Progenitor cell of endocrine pancreas (in vitro differentiated cells): ENCODE measurements around the gene SHROOM2. TPM values are rescaled to one million over a fixed set of nuclear protein-coding genes. Genes with fewer than 3 reads are reported as not detected.

Experiments
- DNase-seq: peaks from one replicate; pipeline ENCODE4 v3.0.0; 2021; ENCODE audit warnings: low spot score; ENCODE audit not compliant: unreplicated experiment
- H3K27ac Mint-ChIP-seq: 2 replicates; pipeline ENCODE4 v1.8.0; 2021; ENCODE audit warnings: mild to moderate bottlenecking, moderate library complexity, mixed read lengths
- H3K27me3 Mint-ChIP-seq: 2 replicates; pipeline ENCODE4 v1.8.0; 2021; ENCODE audit warnings: mixed read lengths
- H3K36me3 Mint-ChIP-seq: 2 replicates; pipeline ENCODE4 v1.8.0; 2022; ENCODE audit warnings: mixed read lengths; ENCODE audit not compliant: insufficient read depth
- H3K4me1 Mint-ChIP-seq: 2 replicates; pipeline ENCODE4 v1.8.0; 2021; ENCODE audit warnings: low read depth, mixed read lengths
- H3K4me3 Mint-ChIP-seq: 2 replicates; pipeline ENCODE4 v1.8.0; 2021; ENCODE audit warnings: low read depth, mild to moderate bottlenecking, moderate library complexity, mixed read lengths
- H3K9me3 Mint-ChIP-seq: 2 replicates; pipeline ENCODE4 v1.8.0; 2021; ENCODE audit warnings: low read depth, mixed read lengths
- total RNA-seq: library from RNA; stranded (reverse); gene quantifications from 2 replicates; pipeline ENCODE4 v1.2.1, GENCODE V29; 2021
- TF ChIP-seq, protein P1 (sequence below): fragments of 200-600 bp; sonication (generic); IDR thresholded peaks from one replicate; pipeline ENCODE4 v1.5.0; 2021; ENCODE audit warnings: antibody characterized with exemption, mild to moderate bottlenecking; ENCODE audit not compliant: unreplicated experiment

The SHROOM2 gene
- total RNA-seq, 1 donor from 2014 or later: 10.6 TPM

- H3K27me3 Mint-ChIP-seq: no peaks in the 10 kb centered on the region
- TF ChIP-seq, protein P1, sequence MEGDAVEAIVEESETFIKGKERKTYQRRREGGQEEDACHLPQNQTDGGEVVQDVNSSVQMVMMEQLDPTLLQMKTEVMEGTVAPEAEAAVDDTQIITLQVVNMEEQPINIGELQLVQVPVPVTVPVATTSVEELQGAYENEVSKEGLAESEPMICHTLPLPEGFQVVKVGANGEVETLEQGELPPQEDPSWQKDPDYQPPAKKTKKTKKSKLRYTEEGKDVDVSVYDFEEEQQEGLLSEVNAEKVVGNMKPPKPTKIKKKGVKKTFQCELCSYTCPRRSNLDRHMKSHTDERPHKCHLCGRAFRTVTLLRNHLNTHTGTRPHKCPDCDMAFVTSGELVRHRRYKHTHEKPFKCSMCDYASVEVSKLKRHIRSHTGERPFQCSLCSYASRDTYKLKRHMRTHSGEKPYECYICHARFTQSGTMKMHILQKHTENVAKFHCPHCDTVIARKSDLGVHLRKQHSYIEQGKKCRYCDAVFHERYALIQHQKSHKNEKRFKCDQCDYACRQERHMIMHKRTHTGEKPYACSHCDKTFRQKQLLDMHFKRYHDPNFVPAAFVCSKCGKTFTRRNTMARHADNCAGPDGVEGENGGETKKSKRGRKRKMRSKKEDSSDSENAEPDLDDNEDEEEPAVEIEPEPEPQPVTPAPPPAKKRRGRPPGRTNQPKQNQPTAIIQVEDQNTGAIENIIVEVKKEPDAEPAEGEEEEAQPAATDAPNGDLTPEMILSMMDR: no peak
- peaks cover 3% of the 10 kb centered on the region for H3K36me3 Mint-ChIP-seq
- H3K27ac Mint-ChIP-seq: no peak overlapping the region
- peaks cover 3% of the 10 kb centered on the region for H3K4me1 Mint-ChIP-seq
- H3K9me3 Mint-ChIP-seq: peaks cover 24% of the 10 kb centered on the region
- DNase-seq: no peak
- no peak overlapping the region for H3K4me3 Mint-ChIP-seq
Measured at GRCh38 chrX:9921407-9921806, 135.2 kb downstream of the SHROOM2 start.

- Mint-ChIP-seq H3K27me3 (no peaks in the 10 kb centered on the region), H3K4me1 (peaks cover 8% of the 10 kb centered on the region), H3K27ac (no peak overlapping the region), H3K36me3 (peaks cover 3% of the 10 kb centered on the region), H3K9me3 (peaks cover 19% of the 10 kb centered on the region), H3K4me3 (no peak overlapping the region)
- TF ChIP-seq, protein P1: no peak
- DNase-seq: no peak
Measured at GRCh38 chrX:9923357-9923756, 137.1 kb downstream of the SHROOM2 start.

- no peaks in the 10 kb centered on the region for H3K27me3 Mint-ChIP-seq
- peaks cover 8% of the 10 kb centered on the region for H3K4me1 Mint-ChIP-seq
- H3K9me3 Mint-ChIP-seq: peaks cover 18% of the 10 kb centered on the region
- H3K36me3 Mint-ChIP-seq: peaks cover 6% of the 10 kb centered on the region
- no peak overlapping the region for H3K4me3 Mint-ChIP-seq
- peak overlapping the region; percentile 13 for H3K27ac Mint-ChIP-seq
- no peak for DNase-seq
- TF ChIP-seq, protein P1: no peak
Measured at GRCh38 chrX:9926002-9926401, 139.8 kb downstream of the SHROOM2 start.

GRCh38 chrX:9927698-9928482 lies 141.7 kb downstream of the SHROOM2 start:
- DNase-seq: no peak
- Mint-ChIP-seq H3K27ac (peak overlapping the region; percentile 74), H3K36me3 (peaks cover 6% of the 10 kb centered on the region), H3K9me3 (peaks cover 15% of the 10 kb centered on the region), H3K4me1 (peaks cover 8% of the 10 kb centered on the region), H3K27me3 (no peaks in the 10 kb centered on the region), H3K4me3 (no peak overlapping the region)
- TF ChIP-seq, protein P1: no peak

- H3K4me3 Mint-ChIP-seq: no peak overlapping the region
- TF ChIP-seq, protein P1: no peak
- H3K36me3 Mint-ChIP-seq: peaks cover 6% of the 10 kb centered on the region
- H3K9me3 Mint-ChIP-seq: peaks cover 6% of the 10 kb centered on the region
- no peak overlapping the region for H3K27ac Mint-ChIP-seq
- H3K27me3 Mint-ChIP-seq: no peaks in the 10 kb centered on the region
- DNase-seq: no peak
- no peaks in the 10 kb centered on the region for H3K4me1 Mint-ChIP-seq
Measured at GRCh38 chrX:9935436-9935835, 149.2 kb downstream of the SHROOM2 start.
